Activated CD8-positive, alpha-beta memory T cell treated with anti-CD3 and anti-CD28 coated beads, Interleukin-2, amount 50 U/mL, for 24 hours (primary cell): ENCODE measurements around the gene TEPSIN.

Source experiments
- DNase-seq: peaks from one replicate; pipeline ENCODE4 v3.0.0-alpha.2; 2020; ENCODE audit errors: extremely low read depth

The TEPSIN gene

GRCh38 chr17:81270279-81270678 is 31.4 kb upstream of the TEPSIN start:
- DNase-seq = no peak

GRCh38 chr17:81267390-81268067 is 28.7 kb upstream of the TEPSIN start:
- DNase-seq = no peak

DNA sequence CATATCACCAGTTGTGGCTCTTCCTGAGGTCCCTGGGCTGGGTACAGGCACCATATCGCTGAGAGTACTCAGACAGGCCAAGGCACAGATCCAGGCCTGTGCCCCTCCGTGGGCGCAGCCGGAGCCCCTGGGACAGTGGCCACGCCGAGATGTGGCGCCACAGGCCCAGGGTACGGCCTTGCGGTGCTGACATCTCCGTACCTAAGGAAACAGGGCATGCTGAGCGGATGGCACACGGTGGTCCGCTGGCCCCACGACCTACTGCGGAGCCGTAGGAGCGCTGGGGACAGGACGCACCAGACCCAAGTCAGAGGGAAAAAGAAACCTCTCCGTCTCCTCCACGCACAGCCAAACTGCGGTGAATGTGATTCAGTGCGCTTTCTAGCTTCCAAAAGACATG is 26.7 kb upstream of the TEPSIN start:
- DNase-seq = no peak

GRCh38 chr17:81264640-81265039 is 25.8 kb upstream of the TEPSIN start:
- no peak for DNase-seq

DNA sequence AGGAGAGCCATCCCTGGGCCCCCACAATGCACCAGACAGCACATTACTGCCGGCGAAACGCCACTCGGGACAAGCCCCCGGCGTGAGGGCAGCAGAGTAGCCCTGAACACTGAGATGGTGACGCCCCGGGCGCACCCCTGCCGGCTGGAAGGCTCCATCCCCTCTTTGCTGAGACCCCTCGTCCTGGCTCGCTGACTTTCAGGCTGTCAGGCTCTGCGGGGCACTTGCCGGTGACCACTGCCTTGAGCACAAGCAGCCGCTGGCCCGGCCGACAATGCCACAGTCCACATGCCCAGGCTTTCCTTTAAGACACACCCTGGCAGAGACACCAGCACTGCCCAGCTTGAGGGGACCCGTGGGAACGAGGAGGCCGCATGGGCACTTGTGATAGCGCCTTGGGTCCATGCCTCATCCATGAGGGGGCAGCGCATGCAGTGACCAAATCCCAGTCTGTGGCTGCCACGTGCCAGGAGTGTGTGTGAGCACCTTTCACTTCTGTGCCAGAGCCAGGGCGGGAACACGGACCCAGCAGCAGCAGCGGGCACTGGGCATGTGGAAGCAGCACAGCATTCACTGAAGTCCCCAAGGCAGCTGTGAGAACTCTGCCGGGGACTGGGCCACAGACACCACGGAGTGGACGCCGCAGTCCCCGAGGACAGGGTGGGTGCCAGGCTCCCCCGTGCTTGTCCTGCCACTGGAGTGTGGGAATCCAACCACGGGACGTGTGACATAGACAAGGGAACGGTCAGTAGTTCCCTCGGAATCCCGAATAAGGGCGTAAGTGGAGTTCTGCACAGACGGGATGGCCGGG is 24.7 kb upstream of the TEPSIN start:
- no peak for DNase-seq

- no peak for DNase-seq
Observed at GRCh38 chr17:81261582-81262336, 22.9 kb upstream of the TEPSIN start.

- no peak for DNase-seq
Observed at GRCh38 chr17:81261096-81261495, 22.2 kb upstream of the TEPSIN start.

DNA sequence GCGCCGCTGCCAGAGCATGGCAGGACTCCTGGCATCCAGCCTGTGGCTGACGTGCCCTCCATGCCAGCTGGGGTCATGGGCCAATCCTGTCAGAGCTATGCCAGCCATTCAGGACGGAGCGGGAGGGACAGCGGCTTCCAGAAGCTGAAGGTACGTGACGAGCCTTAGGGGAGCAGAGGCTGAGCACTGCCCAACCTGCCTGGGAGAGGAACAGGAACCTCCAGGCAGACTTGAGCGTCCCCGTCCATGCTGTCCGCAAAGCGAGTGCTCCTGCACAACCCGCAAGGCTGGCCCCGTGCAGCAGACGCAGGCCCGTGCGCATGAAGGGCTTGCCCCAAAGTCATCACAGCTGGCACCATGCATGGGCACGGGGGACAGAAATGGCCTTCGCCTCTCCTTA is 21.8 kb upstream of the TEPSIN start:
- DNase-seq = no peak

GRCh38 chr17:81260171-81260570 is 21.3 kb upstream of the TEPSIN start:
- DNase-seq = no peak

DNA sequence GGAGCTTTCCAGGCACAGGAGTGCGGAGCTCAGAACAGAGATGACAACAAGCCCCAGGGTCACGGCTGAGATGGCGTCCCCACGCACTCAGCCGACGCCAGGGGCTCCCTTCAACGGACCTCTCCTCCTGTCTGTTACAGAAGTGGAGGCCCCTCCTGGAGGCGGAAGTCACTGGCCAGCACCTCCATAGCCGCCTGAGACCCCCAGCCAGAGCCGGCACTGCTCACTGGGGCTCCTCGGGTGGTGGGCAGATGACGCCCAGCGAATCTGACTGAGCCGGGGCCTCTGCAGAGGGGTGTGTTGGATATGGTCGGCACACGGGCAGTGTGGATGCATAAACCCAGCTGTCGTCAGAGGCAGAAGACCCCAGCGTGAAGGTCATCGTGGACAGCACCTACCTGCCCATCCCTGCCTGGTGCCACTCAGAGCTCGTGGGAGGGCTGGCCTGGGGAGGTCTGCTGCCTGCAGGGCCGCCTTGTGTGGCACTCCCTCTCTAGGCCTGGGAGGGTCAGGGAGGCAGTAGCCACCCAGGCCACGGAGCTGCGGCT is 20.3 kb upstream of the TEPSIN start:
- DNase-seq = no peak

GRCh38 chr17:81258292-81258691 is 19.4 kb upstream of the TEPSIN start:
- no peak for DNase-seq

- DNase-seq = no peak
Observed at GRCh38 chr17:81257533-81257932, 18.7 kb upstream of the TEPSIN start.

DNA sequence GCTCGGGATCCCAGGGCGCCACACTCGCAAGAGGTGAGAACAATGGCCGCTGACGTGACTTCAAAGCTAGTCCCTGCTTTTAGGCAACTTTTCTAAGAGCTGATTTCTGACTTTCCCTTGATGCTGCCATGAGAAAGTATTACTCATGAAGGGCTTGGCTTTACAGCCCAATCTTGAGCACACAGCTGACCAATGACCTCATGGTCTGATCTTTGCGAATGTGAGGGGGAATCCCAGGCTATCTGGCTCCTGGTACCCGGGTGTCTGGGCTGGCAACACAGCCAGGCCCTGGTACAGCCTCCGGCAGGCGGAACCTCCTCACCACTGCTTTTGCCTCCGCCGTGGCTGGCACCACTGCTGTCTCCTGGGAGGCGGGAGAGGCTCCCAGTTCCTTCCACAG is 17.8 kb upstream of the TEPSIN start:
- DNase-seq = no peak

- DNase-seq = no peak
Observed at GRCh38 chr17:81254955-81255717, 16.3 kb upstream of the TEPSIN start.

GRCh38 chr17:81253358-81254131 is 14.7 kb upstream of the TEPSIN start:
- DNase-seq = no peak

DNA sequence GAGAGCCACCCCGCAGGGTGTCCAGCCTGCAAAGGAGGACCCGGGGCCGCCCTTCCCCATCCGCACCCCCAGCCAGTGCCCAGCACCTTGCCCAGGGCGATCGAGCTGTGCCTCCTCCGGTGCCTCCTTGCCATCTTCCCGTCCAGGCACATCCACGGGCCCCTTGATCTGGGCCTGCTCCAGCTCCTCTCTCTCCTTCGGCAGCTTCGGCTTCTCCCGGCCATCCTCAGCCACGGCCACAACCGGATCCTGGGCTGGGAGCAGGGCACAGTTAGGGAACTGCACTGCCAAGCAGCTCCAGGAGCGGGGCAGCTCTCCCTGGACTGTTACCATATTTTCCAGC is 14.1 kb upstream of the TEPSIN start:
- no peak for DNase-seq

GRCh38 chr17:81252326-81252986 is 13.6 kb upstream of the TEPSIN start:
- no peak for DNase-seq

DNA sequence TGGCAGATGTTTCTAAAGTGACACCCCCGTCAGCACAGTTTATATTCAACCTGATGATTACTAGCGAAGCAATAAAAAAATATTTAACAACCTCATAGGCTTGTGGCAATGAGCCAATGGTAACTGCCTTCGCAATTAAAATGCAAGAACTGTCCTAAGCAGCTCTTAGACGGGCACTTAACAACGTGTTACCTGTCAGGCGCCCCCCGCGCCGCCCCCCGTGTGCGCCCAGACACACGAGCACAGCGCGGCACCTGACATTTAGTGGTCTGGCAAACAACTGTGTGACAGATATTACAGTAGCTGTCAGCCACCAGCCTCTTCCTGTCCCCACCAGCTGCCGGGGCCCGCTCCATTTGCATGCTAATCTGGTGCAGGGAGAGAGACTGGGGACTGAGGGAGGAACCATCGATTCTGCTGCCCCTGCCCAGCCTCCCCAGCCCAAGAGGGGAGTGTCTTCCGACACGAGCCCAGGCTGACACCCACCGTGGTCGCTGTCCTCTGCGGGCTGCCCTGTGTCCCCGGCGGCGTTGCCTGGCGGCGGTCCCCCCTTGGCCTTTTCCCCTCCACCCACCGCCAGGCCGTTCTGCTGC is 12.9 kb upstream of the TEPSIN start:
- no peak for DNase-seq

DNA sequence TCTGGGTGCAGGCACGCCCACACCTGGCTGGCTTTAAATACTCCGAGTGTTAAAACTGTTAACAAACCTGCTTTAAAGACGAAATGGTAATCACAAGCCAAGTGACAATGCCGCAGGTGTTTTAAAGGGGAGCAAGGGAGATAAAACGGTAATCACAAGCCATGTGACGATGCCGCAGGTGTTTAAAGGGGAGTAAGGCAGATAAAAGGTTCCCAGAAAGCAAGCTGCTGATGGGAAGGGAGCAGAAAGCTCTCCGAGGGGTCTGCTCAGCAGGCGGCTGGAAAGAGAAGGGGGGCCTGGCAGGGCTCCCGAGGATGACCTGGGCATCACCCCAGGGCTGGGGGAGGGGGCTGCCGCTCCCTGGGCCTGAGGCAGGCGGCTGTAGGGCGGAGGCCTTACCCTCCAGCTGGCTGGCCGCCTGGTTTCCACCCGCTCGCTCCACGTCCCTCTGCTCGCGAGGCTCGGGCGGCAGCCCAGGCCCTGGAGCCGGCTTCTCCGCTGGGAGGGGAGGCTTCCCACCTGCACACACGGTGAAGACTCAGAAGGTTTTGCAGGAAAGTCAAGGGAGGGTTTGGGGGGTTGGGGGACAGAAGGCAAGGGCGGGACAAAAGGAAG is 12.3 kb upstream of the TEPSIN start:
- no peak for DNase-seq
